SK-N-SH (cell line): ENCODE results near the gene KEAP1. TPM values are rescaled to one million over a fixed set of nuclear protein-coding genes. Genes with fewer than 3 reads are reported as not detected.

Experiments
- CTCF ChIA-PET: fragments of 300-600, 350-600 bp; formaldehyde crosslinking; extraction: SDS; loops from one replicate; lab custom pipeline; 2021; lab: Yijun Ruan, JAX
- POLR2A ChIA-PET: fragments of 350-600 bp; sonication (Branson Sonifier 250); formaldehyde crosslinking; extraction: SDS; loops from one replicate; lab custom pipeline; 2020; ENCODE audit warnings: antibody characterized with exemption, inconsistent platforms; lab: Yijun Ruan, JAX
- DNase-seq: peaks from one replicate; pipeline ENCODE4 v3.0.0; 2012
- H2AFZ ChIP-seq: fragments of 200-600 bp; sonication (generic); 2 replicates; pipeline ENCODE4 v1.8.1; 2016; ENCODE audit warnings: antibody characterized with exemption, mild to moderate bottlenecking, low read depth
- H3F3A ChIP-seq: fragments of 200-600 bp; sonication (generic); replicated peaks from 2 replicates; pipeline ENCODE3; 2016; ENCODE audit warnings: antibody characterized with exemption, mild to moderate bottlenecking; ENCODE audit not compliant: insufficient read depth
- H3K27ac ChIP-seq, 2 experiments: fragments of 200-500 bp in 1 of 2; fragments of 200-600 bp in 1 of 2; sonication (Bioruptor generic) in 1 of 2; sonication (generic), shearing (Covaris generic) in 1 of 2; 2 replicates each; pipeline versions ENCODE4 v1.5.1 to v1.6.1; 2014 to 2016; ENCODE audit warnings: low read depth in 2 of 2, inconsistent platforms in 1 of 2, low read length in 1 of 2, mild to moderate bottlenecking in 1 of 2, mixed read lengths in 1 of 2
- H3K27me3 ChIP-seq: fragments of 200-600 bp; sonication (generic), shearing (Covaris generic); 2 replicates; pipeline ENCODE4 v1.6.1; 2016; ENCODE audit warnings: mixed run types; ENCODE audit not compliant: insufficient read depth
- H3K36me3 ChIP-seq, 2 experiments: fragments of 200-500 bp in 1 of 2; fragments of 200-600 bp in 1 of 2; sonication (Bioruptor generic) in 1 of 2; sonication (generic) in 1 of 2; replicated peaks in 1 of 2; 2 replicates each; pipeline versions ENCODE3 to v1.5.1; 2014 to 2016; ENCODE audit warnings: low read length in 1 of 2, mild to moderate bottlenecking in 1 of 2; ENCODE audit not compliant: insufficient read depth in 2 of 2, control insufficient read depth in 1 of 2
- H3K4me1 ChIP-seq, 2 experiments: fragments of 200-500 bp in 1 of 2; fragments of 200-600 bp in 1 of 2; sonication (Bioruptor generic) in 1 of 2; sonication (generic), shearing (Covaris generic) in 1 of 2; 2 replicates each; pipeline versions ENCODE4 v1.5.1 to v1.6.1; 2014 to 2016; ENCODE audit warnings: low read depth in 1 of 2, low read length in 1 of 2, mixed run types in 1 of 2; ENCODE audit not compliant: insufficient read depth in 2 of 2, control insufficient read depth in 1 of 2
- H3K4me2 ChIP-seq: fragments of 200-600 bp; sonication (generic), shearing (Covaris generic); 2 replicates; pipeline ENCODE4 v1.6.1; 2017; ENCODE audit warnings: mixed run types
- H3K4me3 ChIP-seq, 2 experiments: fragments of 200-500 bp in 1 of 2; fragments of 200-600 bp in 1 of 2; sonication (Bioruptor generic) in 1 of 2; sonication (generic), shearing (Covaris generic) in 1 of 2; 2 replicates each; pipeline versions ENCODE4 v1.5.1 to v1.8.1; 2014 to 2016; ENCODE audit warnings: low read depth in 2 of 2, inconsistent platforms in 1 of 2, low read length in 1 of 2, mild to moderate bottlenecking in 1 of 2, mixed read lengths in 1 of 2, moderate library complexity in 1 of 2
- H3K79me2 ChIP-seq: fragments of 200-600 bp; sonication (generic); 2 replicates; pipeline ENCODE4 v1.8.1; 2017; ENCODE audit warnings: mild to moderate bottlenecking; ENCODE audit not compliant: insufficient read depth
- H3K9ac ChIP-seq: fragments of 200-600 bp; sonication (generic); 2 replicates; pipeline ENCODE4 v1.6.1; 2017; ENCODE audit warnings: mixed run types
- H3K9me2 ChIP-seq: fragments of 200-600 bp; sonication (generic); 2 replicates; pipeline ENCODE4 v1.6.1; 2017; ENCODE audit warnings: mixed run types
- H3K9me3 ChIP-seq: fragments of 200-600 bp; sonication (generic); 2 replicates; pipeline ENCODE4 v1.6.1; 2017; ENCODE audit warnings: mixed run types, mild to moderate bottlenecking, moderate library complexity
- H4K20me1 ChIP-seq: fragments of 200-600 bp; sonication (generic); 2 replicates; pipeline ENCODE4 v1.6.1; 2017; ENCODE audit warnings: mild to moderate bottlenecking, mixed run types; ENCODE audit not compliant: insufficient read depth
- CHD2 ChIP-seq: fragments of 150-350 bp; IDR thresholded peaks from 2 replicates; pipeline ENCODE4 v1.6.1; 2018; ENCODE audit warnings: low read length; ENCODE audit not compliant: partially characterized antibody
- EP300 ChIP-seq, 2 experiments: IDR thresholded peaks; 2 replicates each; pipeline versions ENCODE4 v1.4.0 to v1.6.1; 2012; ENCODE audit warnings: borderline replicate concordance in 1 of 2, low read depth in 1 of 2, low read length in 1 of 2
- FOSL2 ChIP-seq: IDR thresholded peaks from 2 replicates; pipeline ENCODE4 v1.4.0; 2012; ENCODE audit warnings: low read depth, mild to moderate bottlenecking, moderate library complexity, borderline replicate concordance
- FOXM1 ChIP-seq: IDR thresholded peaks from 2 replicates; pipeline ENCODE4 v1.4.0; 2012; ENCODE audit warnings: low read depth, mild to moderate bottlenecking
- GATA2 ChIP-seq: sonication (generic); formaldehyde crosslinking; IDR thresholded peaks from 2 replicates; pipeline ENCODE4 v1.5.0; 2020; ENCODE audit warnings: mild to moderate bottlenecking, missing genetic modification reagents
- JUND ChIP-seq: IDR thresholded peaks from 2 replicates; pipeline ENCODE4 v1.4.0; 2012
- MEF2A ChIP-seq: IDR thresholded peaks from 2 replicates; pipeline ENCODE4 v1.4.0; 2012; ENCODE audit warnings: low read depth, borderline replicate concordance
- MXI1 ChIP-seq: IDR thresholded peaks from 2 replicates; pipeline ENCODE4 v1.6.1; 2012; ENCODE audit warnings: mild to moderate bottlenecking, low read depth, low read length, improper control_type of control experiment
- NRF1 ChIP-seq: IDR thresholded peaks from 2 replicates; pipeline ENCODE4 v1.6.1; 2012; ENCODE audit warnings: low read depth, mild to moderate bottlenecking, low read length
- POLR2AphosphoS5 ChIP-seq: IDR thresholded peaks from 2 replicates; pipeline ENCODE4 v1.6.1; 2012; ENCODE audit warnings: low read depth, low read length
- RAD21 ChIP-seq: IDR thresholded peaks from 2 replicates; pipeline ENCODE4 v1.6.1; 2012; ENCODE audit warnings: mild to moderate bottlenecking, low read length
- RCOR1 ChIP-seq: fragments of 150-350 bp; IDR thresholded peaks from 2 replicates; pipeline ENCODE4 v1.6.1; 2017; ENCODE audit warnings: antibody characterized with exemption, low read length
- SIN3A ChIP-seq: IDR thresholded peaks from 2 replicates; pipeline ENCODE4 v1.6.1; 2012; ENCODE audit warnings: low read depth, mild to moderate bottlenecking, low read length, moderate library complexity, borderline replicate concordance
- TAF1 ChIP-seq: IDR thresholded peaks from 2 replicates; pipeline ENCODE4 v1.6.1; 2012; ENCODE audit warnings: low read depth, mild to moderate bottlenecking, low read length, moderate library complexity, borderline replicate concordance
- TEAD4 ChIP-seq: IDR thresholded peaks from 2 replicates; pipeline ENCODE4 v1.4.0; 2012; ENCODE audit warnings: mild to moderate bottlenecking, borderline replicate concordance; ENCODE audit not compliant: insufficient read depth
- YY1 ChIP-seq: IDR thresholded peaks from 2 replicates; pipeline ENCODE4 v1.4.0; 2012; ENCODE audit warnings: low read depth, mild to moderate bottlenecking
- WGBS: methylation state at CpG from one replicate; pipeline ENCODE4 v1.1.6; 2017; ENCODE audit warnings: low lambda C conversion rate; 5-methylcytosine and 5-hydroxymethylcytosine counted together
- polyA plus RNA-seq, 3 experiments: library from polyadenylated mRNA; depleted of rRNA; stranded (reverse); fragments of >200 nt; gene quantifications; 2 replicates each; pipeline ENCODE4 v1.2.3, GENCODE V29; 2012
- TF ChIP-seq, protein P1 (sequence below): IDR thresholded peaks from 2 replicates; pipeline ENCODE4 v1.4.0; 2012; ENCODE audit warnings: low read depth, borderline replicate concordance
- TF ChIP-seq, protein P2 (sequence below): fragments of 150-350 bp; IDR thresholded peaks from 2 replicates; pipeline ENCODE4 v1.6.1; 2017; ENCODE audit warnings: antibody characterized with exemption, low read length, low read depth, borderline replicate concordance
- TF ChIP-seq, protein P3 (sequence below): fragments of 150-350 bp; IDR thresholded peaks from 2 replicates; pipeline ENCODE4 v1.6.1; 2016; ENCODE audit warnings: mild to moderate bottlenecking, low read depth, low read length
- TF ChIP-seq, protein P4 (sequence below): IDR thresholded peaks from 2 replicates; pipeline ENCODE4 v1.4.0; 2012; ENCODE audit warnings: low read depth, borderline replicate concordance
- TF ChIP-seq, protein P5 (sequence below): IDR thresholded peaks from 2 replicates; pipeline ENCODE4 v1.4.0; 2012; ENCODE audit warnings: low read depth
- TF ChIP-seq, protein P6 (sequence below): fragments of 200-600 bp; sonication (generic); IDR thresholded peaks from 2 replicates; pipeline ENCODE4 v1.6.1; 2017; ENCODE audit warnings: antibody characterized with exemption, mild to moderate bottlenecking, moderate library complexity
- TF ChIP-seq, protein P7 (sequence below): IDR thresholded peaks from 2 replicates; pipeline ENCODE4; 2012

KEAP1 gene
- polyA plus RNA-seq, 1 of the 3 experiments (the other 2 are of a cell fraction), result 72.9 TPM

DNA sequence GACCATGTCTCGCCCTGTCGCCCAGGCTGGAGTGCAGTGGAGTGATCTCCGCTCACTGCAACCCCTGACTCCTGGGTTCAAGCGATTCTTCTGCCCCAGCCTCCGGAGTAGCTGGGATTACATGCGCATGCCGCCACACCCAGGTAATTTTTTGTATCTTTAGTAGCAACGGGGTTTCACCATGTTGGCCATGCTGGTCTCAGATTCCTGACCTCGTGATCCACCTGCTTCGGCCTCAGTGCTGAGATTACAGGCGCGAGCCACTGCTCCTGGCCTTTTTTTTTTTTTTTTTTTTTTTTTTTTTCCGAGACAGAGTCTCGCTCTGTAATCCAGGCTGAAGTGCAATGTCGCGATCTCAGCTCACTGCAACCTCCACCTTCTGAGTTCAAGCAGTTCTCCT lies 4.9 kb upstream of the KEAP1 start (continued):
- TF ChIP-seq RCOR1 (no peak), JUND (no peak), FOXM1 (no peak)
- TF ChIP-seq, all 33 proteins: peak for 0

DNA sequence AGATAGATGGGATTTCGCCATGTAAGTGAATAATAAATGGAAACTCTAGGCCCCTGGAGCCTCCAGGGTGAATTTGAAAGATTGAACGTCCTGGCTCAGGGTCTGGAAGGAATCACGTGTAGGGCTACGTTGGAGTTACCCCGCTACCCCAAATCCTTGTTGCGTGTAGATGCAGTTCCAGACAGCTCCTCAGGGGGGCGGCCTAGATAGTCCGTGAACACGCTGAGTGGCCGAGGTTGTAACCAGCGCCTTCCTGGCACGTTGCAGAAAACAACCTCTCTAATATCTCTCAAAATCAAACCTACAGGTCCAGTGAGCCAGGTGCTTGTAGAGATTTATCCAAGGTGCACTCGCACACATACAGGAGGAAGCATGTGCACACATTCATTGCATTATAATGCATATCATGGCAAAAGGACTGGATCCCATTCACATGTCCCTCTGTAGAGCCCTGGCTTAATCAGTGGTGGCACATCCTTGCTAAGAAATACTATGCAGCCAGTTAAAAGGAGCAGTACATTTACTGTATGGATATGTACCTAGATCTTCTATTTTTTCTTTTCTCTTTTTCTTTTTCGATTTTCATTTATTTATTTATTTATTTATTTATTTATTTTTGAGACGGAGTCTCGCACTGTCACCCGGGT lies 2.5 kb upstream of the KEAP1 start:
- POLR2A ChIA-PET, result no interaction called here
- H3K4me1 ChIP-seq, result peaks cover 3 to 4% of the 10 kb centered on the region in 2 experiments; a peak in 1 of 4 replicates
- CTCF ChIA-PET, result interaction anchor here (0.6 to 1.5 kb wide), 8 partner anchors 11 to 145 kb away, joined by 3 to 9 read pairs (median 4); partner anchors contain the start of genes CDKN2D and S1PR5
- H3F3A ChIP-seq, result peaks cover 11% of the 10 kb centered on the region
- no peaks in the 10 kb centered on the region for H3K9me2 ChIP-seq
- H3K4me2 ChIP-seq, result no peak overlapping the region
- H3K9me3 ChIP-seq, result no peaks in the 10 kb centered on the region
- H3K4me3 ChIP-seq, result no peak overlapping the region
- H4K20me1 ChIP-seq, result no peaks in the 10 kb centered on the region
- H2AFZ ChIP-seq, result no peak overlapping the region
- peaks cover 18% of the 10 kb centered on the region for H3K79me2 ChIP-seq
- H3K27ac ChIP-seq, result no peak overlapping the region
- peak; percentile 73 for DNase-seq
- no peak overlapping the region for H3K9ac ChIP-seq
- WGBS, result 45% methylated on average over 15 of the region's 17 CpGs
- no peaks in the 10 kb centered on the region for H3K36me3 ChIP-seq
- H3K27me3 ChIP-seq, result no peaks in the 10 kb centered on the region
- no peak for TF ChIP-seq MXI1
- TF ChIP-seq, protein P1, sequence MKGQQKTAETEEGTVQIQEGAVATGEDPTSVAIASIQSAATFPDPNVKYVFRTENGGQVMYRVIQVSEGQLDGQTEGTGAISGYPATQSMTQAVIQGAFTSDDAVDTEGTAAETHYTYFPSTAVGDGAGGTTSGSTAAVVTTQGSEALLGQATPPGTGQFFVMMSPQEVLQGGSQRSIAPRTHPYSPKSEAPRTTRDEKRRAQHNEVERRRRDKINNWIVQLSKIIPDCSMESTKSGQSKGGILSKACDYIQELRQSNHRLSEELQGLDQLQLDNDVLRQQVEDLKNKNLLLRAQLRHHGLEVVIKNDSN, result no peak
- TF ChIP-seq, protein P2, sequence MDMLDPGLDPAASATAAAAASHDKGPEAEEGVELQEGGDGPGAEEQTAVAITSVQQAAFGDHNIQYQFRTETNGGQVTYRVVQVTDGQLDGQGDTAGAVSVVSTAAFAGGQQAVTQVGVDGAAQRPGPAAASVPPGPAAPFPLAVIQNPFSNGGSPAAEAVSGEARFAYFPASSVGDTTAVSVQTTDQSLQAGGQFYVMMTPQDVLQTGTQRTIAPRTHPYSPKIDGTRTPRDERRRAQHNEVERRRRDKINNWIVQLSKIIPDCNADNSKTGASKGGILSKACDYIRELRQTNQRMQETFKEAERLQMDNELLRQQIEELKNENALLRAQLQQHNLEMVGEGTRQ, result no peak
- TF ChIP-seq, protein P3, sequence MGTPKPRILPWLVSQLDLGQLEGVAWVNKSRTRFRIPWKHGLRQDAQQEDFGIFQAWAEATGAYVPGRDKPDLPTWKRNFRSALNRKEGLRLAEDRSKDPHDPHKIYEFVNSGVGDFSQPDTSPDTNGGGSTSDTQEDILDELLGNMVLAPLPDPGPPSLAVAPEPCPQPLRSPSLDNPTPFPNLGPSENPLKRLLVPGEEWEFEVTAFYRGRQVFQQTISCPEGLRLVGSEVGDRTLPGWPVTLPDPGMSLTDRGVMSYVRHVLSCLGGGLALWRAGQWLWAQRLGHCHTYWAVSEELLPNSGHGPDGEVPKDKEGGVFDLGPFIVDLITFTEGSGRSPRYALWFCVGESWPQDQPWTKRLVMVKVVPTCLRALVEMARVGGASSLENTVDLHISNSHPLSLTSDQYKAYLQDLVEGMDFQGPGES, result no peak
- TF ChIP-seq NRF1, result no peak
- no peak for TF ChIP-seq YY1
- TF ChIP-seq, protein P4, sequence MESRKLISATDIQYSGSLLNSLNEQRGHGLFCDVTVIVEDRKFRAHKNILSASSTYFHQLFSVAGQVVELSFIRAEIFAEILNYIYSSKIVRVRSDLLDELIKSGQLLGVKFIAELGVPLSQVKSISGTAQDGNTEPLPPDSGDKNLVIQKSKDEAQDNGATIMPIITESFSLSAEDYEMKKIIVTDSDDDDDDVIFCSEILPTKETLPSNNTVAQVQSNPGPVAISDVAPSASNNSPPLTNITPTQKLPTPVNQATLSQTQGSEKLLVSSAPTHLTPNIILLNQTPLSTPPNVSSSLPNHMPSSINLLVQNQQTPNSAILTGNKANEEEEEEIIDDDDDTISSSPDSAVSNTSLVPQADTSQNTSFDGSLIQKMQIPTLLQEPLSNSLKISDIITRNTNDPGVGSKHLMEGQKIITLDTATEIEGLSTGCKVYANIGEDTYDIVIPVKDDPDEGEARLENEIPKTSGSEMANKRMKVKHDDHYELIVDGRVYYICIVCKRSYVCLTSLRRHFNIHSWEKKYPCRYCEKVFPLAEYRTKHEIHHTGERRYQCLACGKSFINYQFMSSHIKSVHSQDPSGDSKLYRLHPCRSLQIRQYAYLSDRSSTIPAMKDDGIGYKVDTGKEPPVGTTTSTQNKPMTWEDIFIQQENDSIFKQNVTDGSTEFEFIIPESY, result no peak
- TF ChIP-seq, protein P5, sequence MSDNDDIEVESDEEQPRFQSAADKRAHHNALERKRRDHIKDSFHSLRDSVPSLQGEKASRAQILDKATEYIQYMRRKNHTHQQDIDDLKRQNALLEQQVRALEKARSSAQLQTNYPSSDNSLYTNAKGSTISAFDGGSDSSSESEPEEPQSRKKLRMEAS, result peak; percentile 61
- TF ChIP-seq SIN3A, result 0 out of 2 replicates have a peak, but pooled peaks have one; percentile 36
- no peak for TF ChIP-seq JUND
- no peak for TF ChIP-seq CHD2
- TF ChIP-seq, protein P6, sequence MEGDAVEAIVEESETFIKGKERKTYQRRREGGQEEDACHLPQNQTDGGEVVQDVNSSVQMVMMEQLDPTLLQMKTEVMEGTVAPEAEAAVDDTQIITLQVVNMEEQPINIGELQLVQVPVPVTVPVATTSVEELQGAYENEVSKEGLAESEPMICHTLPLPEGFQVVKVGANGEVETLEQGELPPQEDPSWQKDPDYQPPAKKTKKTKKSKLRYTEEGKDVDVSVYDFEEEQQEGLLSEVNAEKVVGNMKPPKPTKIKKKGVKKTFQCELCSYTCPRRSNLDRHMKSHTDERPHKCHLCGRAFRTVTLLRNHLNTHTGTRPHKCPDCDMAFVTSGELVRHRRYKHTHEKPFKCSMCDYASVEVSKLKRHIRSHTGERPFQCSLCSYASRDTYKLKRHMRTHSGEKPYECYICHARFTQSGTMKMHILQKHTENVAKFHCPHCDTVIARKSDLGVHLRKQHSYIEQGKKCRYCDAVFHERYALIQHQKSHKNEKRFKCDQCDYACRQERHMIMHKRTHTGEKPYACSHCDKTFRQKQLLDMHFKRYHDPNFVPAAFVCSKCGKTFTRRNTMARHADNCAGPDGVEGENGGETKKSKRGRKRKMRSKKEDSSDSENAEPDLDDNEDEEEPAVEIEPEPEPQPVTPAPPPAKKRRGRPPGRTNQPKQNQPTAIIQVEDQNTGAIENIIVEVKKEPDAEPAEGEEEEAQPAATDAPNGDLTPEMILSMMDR, result peak; percentile 76
- no peak for TF ChIP-seq TEAD4
- no peak for TF ChIP-seq GATA2 (CRISPR knock-in tag)
- TF ChIP-seq RCOR1, result no peak
- no peak for TF ChIP-seq EP300 (IDR thresholded peaks at IDR 0.05; ENCODE audit: borderline replicate concordance in 1 of 2, low read depth in 1 of 2, low read length in 1 of 2)
- TF ChIP-seq TAF1, result no peak
- no peak for TF ChIP-seq FOSL2
- TF ChIP-seq POLR2AphosphoS5, result no peak
- TF ChIP-seq, protein P7, sequence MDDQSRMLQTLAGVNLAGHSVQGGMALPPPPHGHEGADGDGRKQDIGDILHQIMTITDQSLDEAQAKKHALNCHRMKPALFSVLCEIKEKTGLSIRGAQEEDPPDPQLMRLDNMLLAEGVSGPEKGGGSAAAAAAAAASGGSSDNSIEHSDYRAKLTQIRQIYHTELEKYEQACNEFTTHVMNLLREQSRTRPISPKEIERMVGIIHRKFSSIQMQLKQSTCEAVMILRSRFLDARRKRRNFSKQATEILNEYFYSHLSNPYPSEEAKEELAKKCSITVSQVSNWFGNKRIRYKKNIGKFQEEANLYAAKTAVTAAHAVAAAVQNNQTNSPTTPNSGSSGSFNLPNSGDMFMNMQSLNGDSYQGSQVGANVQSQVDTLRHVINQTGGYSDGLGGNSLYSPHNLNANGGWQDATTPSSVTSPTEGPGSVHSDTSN, result no peak
- TF ChIP-seq RAD21, result peak; percentile 52
- no peak for TF ChIP-seq MEF2A
